Epithelial cell of proximal tubule (primary cell): ENCODE results near the gene CACNB4. TPM values are rescaled to one million over a fixed set of nuclear protein-coding genes. Genes with fewer than 3 reads are reported as not detected.
"Not testable (repeated sequence)": the region's sequence is repeated elsewhere in the genome, so short reads cannot be mapped to it uniquely, and the experiment has no call there.

Source experiments
- DNase-seq: peaks from one replicate; pipeline ENCODE4 v3.0.0-alpha.2; 2011; ENCODE audit warnings: low read depth
- H3K4me3 ChIP-seq: 2 replicates; pipeline ENCODE4 v1.5.1; 2011; ENCODE audit warnings: low read depth, mild to moderate bottlenecking, low read length
- CTCF ChIP-seq: conservative IDR thresholded peaks from 2 replicates; pipeline ENCODE4 v1.5.1; 2012; ENCODE audit warnings: low read depth, mild to moderate bottlenecking, low read length
- total RNA-seq: library from RNA; depleted of rRNA; stranded (reverse); fragments of >200 nt; gene quantifications from 2 replicates; pipeline ENCODE4 v1.2.3, GENCODE V29; 2015

CACNB4 gene
- total RNA-seq, 1 donor from 2014 or later = 0.52 TPM

- DNase-seq = peak; percentile 29
- no peak for TF ChIP-seq CTCF
Measured at GRCh38 chr2:151878655-151879563, 219.9 kb downstream of the CACNB4 start.

GRCh38 chr2:151878204-151878603 is 220.6 kb downstream of the CACNB4 start:
- no peak overlapping the region for H3K4me3 ChIP-seq
- TF ChIP-seq CTCF = no peak
- no peak for DNase-seq

More at GRCh38 chr2:151878655-151879563, 219.9 kb downstream of the CACNB4 start:
- H3K4me3 ChIP-seq = no peak overlapping the region

GRCh38 chr2:151875631-151876030 is 223.2 kb downstream of the CACNB4 start:
- H3K4me3 ChIP-seq, DNase-seq: not testable (repeated sequence)

GRCh38 chr2:151872463-151872862 is 226.4 kb downstream of the CACNB4 start:
- no peak for TF ChIP-seq CTCF
- DNase-seq = no peak
- no peak overlapping the region for H3K4me3 ChIP-seq

- DNase-seq = no peak
- TF ChIP-seq CTCF = no peak
- H3K4me3 ChIP-seq = no peak overlapping the region
Measured at GRCh38 chr2:151869291-151869690, 229.6 kb downstream of the CACNB4 start.

- peak; percentile 85 for DNase-seq
- TF ChIP-seq CTCF = no peak
- H3K4me3 ChIP-seq = no peak overlapping the region
Measured at GRCh38 chr2:151862700-151863099, 236.1 kb downstream of the CACNB4 start.

- no peak for DNase-seq
- no peak for TF ChIP-seq CTCF
- H3K4me3 ChIP-seq = no peak overlapping the region
Measured at GRCh38 chr2:151861174-151861573, 237.7 kb downstream of the CACNB4 start.
